IPS-18c (cell line): ENCODE measurements around the gene MCM6.
"Not testable (repeated sequence)": the region's sequence is repeated elsewhere in the genome, so short reads cannot be mapped to it uniquely, and the experiment has no call there.

Experiments
- H3K4me3 ChIP-seq: 2 replicates; pipeline ENCODE4 v1.7.0; 2013; ENCODE audit warnings: low read depth, mild to moderate bottlenecking, low read length, moderate library complexity; ENCODE audit not compliant: insufficient read depth
- H3K9me3 ChIP-seq: one replicate; pipeline ENCODE4 v1.6.1; 2013; ENCODE audit warnings: mild to moderate bottlenecking, low read length, moderate library complexity; ENCODE audit not compliant: control insufficient read depth, insufficient read depth

The MCM6 gene

GRCh38 chr2:135836596-135837270 lies 39.5 kb downstream of the MCM6 start, which contains the start of gene LCT:
TSS of gene LCT (minus strand) at chr2:135837184. CDS start at chr2:135837169, 15 bp downstream.
- no peak within 1 kb of the TSS for H3K4me3 ChIP-seq

GRCh38 chr2:135832891-135833290 lies 43.4 kb downstream of the MCM6 start:
- no peaks in the 10 kb centered on the region for H3K9me3 ChIP-seq
- no peak overlapping the region for H3K4me3 ChIP-seq

More at GRCh38 chr2:135836596-135837270, 39.5 kb downstream of the MCM6 start, which contains the start of gene LCT:
- no peaks in the 10 kb centered on the region for H3K9me3 ChIP-seq

GRCh38 chr2:135831180-135831812 lies 44.9 kb downstream of the MCM6 start:
- H3K9me3 ChIP-seq = no peaks in the 10 kb centered on the region
- no peak overlapping the region for H3K4me3 ChIP-seq

GRCh38 chr2:135829378-135830135 lies 46.7 kb downstream of the MCM6 start:
- Histone ChIP-seq H3K9me3 (no peaks in the 10 kb centered on the region), H3K4me3 (no peak overlapping the region)

GRCh38 chr2:135826544-135826943 lies 49.7 kb downstream of the MCM6 start:
- peaks cover 5% of the 10 kb centered on the region for H3K9me3 ChIP-seq

GRCh38 chr2:135825550-135826176 lies 50.6 kb downstream of the MCM6 start:
- Histone ChIP-seq H3K9me3 (peaks cover 5% of the 10 kb centered on the region), H3K4me3 (no peak overlapping the region)

More at GRCh38 chr2:135826544-135826943, 49.7 kb downstream of the MCM6 start:
- no peak overlapping the region for H3K4me3 ChIP-seq

- Histone ChIP-seq H3K4me3 (no peak overlapping the region), H3K9me3 (peaks cover 5% of the 10 kb centered on the region)
These were observed 51.1 kb downstream of the MCM6 start for GRCh38 chr2:135825131-135825530.

GRCh38 chr2:135822855-135823254 lies 53.4 kb downstream of the MCM6 start:
- no peak overlapping the region for H3K4me3 ChIP-seq
- H3K9me3 ChIP-seq = peaks cover 5% of the 10 kb centered on the region

- Histone ChIP-seq H3K9me3 (peaks cover 5% of the 10 kb centered on the region), H3K4me3 (no peak overlapping the region)
These were observed 55.1 kb downstream of the MCM6 start for GRCh38 chr2:135821190-135821589.

- Histone ChIP-seq H3K9me3 (peaks cover 5% of the 10 kb centered on the region), H3K4me3 (no peak overlapping the region)
These were observed 56.1 kb downstream of the MCM6 start for GRCh38 chr2:135820003-135820618.

GRCh38 chr2:135818937-135819610 lies 57.2 kb downstream of the MCM6 start:
- Histone ChIP-seq H3K4me3 (no peak overlapping the region), H3K9me3 (peaks cover 8% of the 10 kb centered on the region)

- no peak overlapping the region for H3K4me3 ChIP-seq
These were observed 58.3 kb downstream of the MCM6 start for GRCh38 chr2:135817951-135818350.

GRCh38 chr2:135817466-135817865 lies 58.8 kb downstream of the MCM6 start:
- Histone ChIP-seq H3K9me3 (peaks cover 2% of the 10 kb centered on the region), H3K4me3 (no peak overlapping the region)

More at GRCh38 chr2:135817951-135818350, 58.3 kb downstream of the MCM6 start:
- H3K9me3 ChIP-seq = peaks cover 5% of the 10 kb centered on the region

GRCh38 chr2:135815269-135815668 lies 61.0 kb downstream of the MCM6 start:
- peaks cover 2% of the 10 kb centered on the region for H3K9me3 ChIP-seq
- H3K4me3 ChIP-seq = no peak overlapping the region

GRCh38 chr2:135812907-135813511 lies 63.2 kb downstream of the MCM6 start:
- Histone ChIP-seq H3K4me3 (no peak overlapping the region), H3K9me3 (peaks cover 2% of the 10 kb centered on the region)

- H3K4me3 ChIP-seq, H3K9me3 ChIP-seq: not testable (repeated sequence)
These were observed 68.4 kb downstream of the MCM6 start for GRCh38 chr2:135807874-135808273.
